Spleen (tissue), 11 donors: ENCODE measurements around the gene ADCK2. TPM values are rescaled to one million over a fixed set of nuclear protein-coding genes. Genes with fewer than 3 reads are reported as not detected.

Experiments
- DNase-seq: peaks from one replicate; pipeline ENCODE4 v3.0.0-alpha.2; 2020
- H3K27ac ChIP-seq, 8 donors: fragments of 200-600 bp; sonication (generic) in 7 of 8; 1 replicate in 4 of 8; 2 replicates in 4 of 8; pipeline versions ENCODE4 v1.5.0 to v1.8.0; 2016 to 2021; ENCODE audit warnings: inconsistent platforms in 4 of 8, mild to moderate bottlenecking in 4 of 8, moderate library complexity in 1 of 8
- H3K27me3 ChIP-seq, 7 donors: fragments of 200-600 bp; sonication (generic) in 6 of 7; replicated peaks in 1 of 7; 1 replicate in 4 of 7; 2 replicates in 3 of 7; pipeline versions ENCODE4 v1.5.0 to v1.8.0; 2016 to 2021; ENCODE audit warnings: inconsistent platforms in 3 of 7, mild to moderate bottlenecking in 1 of 7
- H3K36me3 ChIP-seq, 6 donors: fragments of 200-600 bp; sonication (generic) in 5 of 6; 1 replicate in 4 of 6; 2 replicates in 2 of 6; pipeline versions ENCODE4 v1.5.0 to v1.8.0; 2016 to 2021; ENCODE audit warnings: inconsistent platforms in 2 of 6
- H3K4me1 ChIP-seq, 6 donors: fragments of 200-600 bp; sonication (generic) in 5 of 6; 1 replicate in 3 of 6; 2 replicates in 3 of 6; pipeline versions ENCODE4 v1.5.0 to v1.8.0; 2016 to 2021; ENCODE audit warnings: inconsistent platforms in 3 of 6
- H3K4me3 ChIP-seq, 8 donors: fragments of 200-600 bp; sonication (generic) in 7 of 8; 1 replicate in 4 of 8; 2 replicates in 4 of 8; pipeline versions ENCODE4 v1.5.0 to v1.8.0; 2016 to 2021; ENCODE audit warnings: inconsistent platforms in 4 of 8, mild to moderate bottlenecking in 4 of 8, moderate library complexity in 2 of 8
- H3K9me3 ChIP-seq, 8 donors: fragments of 200-600 bp; sonication (generic) in 7 of 8; 1 replicate in 4 of 8; 2 replicates in 4 of 8; pipeline versions ENCODE4 v1.5.0 to v1.8.0; 2016 to 2021; ENCODE audit warnings: inconsistent platforms in 4 of 8
- CTCF ChIP-seq, 11 experiments: fragments of 200-600 bp in 7 of 11; fragments of 450-650 bp in 4 of 11; sonication (generic) in 4 of 11; IDR thresholded peaks in 8 of 11; conservative IDR thresholded peaks in 3 of 11; 1 replicate in 7 of 11; 2 replicates in 4 of 11; pipeline versions ENCODE4 v1.4.0 to v1.8.0; 2016 to 2021; ENCODE audit warnings: antibody characterized with exemption in 11 of 11, inconsistent platforms in 4 of 11, mild to moderate bottlenecking in 1 of 11
- POLR2A ChIP-seq, 3 donors: fragments of 450-650 bp; IDR thresholded peaks; one replicate each; pipeline ENCODE4 v1.5.1; 2017; ENCODE audit warnings: antibody characterized with exemption in 3 of 3, mild to moderate bottlenecking in 1 of 3
- POLR2AphosphoS5 ChIP-seq, 3 donors: sonication (generic); formaldehyde crosslinking; IDR thresholded peaks; one replicate each; pipeline ENCODE4 v1.5.1; 2017; ENCODE audit warnings: antibody characterized with exemption in 3 of 3
- WGBS, 5 donors: extraction: QIAGEN DNeasy Blood & Tissue Kit in 3 of 5; methylation state at CpG; one replicate each; pipeline versions ENCODE4 v1.1.5 to v1.1.7; 2013 to 2018; 5-methylcytosine and 5-hydroxymethylcytosine counted together
- intact Hi-C: fragments of 100-400 bp; cut with DNase I; formaldehyde crosslinking; loops from one replicate; pipeline ENCODE4 v1.15.0; 2023; ENCODE audit warnings: low total_unique reads
- polyA plus RNA-seq, 3 donors: library from polyadenylated mRNA; stranded (reverse); fragments of 200-250 nt; gene quantifications; one replicate each; pipeline ENCODE4 v1.2.1, GENCODE V29; 2013
- total RNA-seq, 7 donors: library from RNA; depleted of rRNA in 3 of 7; stranded (reverse); fragments of >200 nt in 3 of 7; fragmentation: NEBNext Ultra II Directional in 4 of 7; extraction: Animal tissue kit (Norgen Biotek cat#: 25700) in 4 of 7; gene quantifications; one replicate each; pipeline versions ENCODE4 v1.1.0 to v1.2.1, GENCODE V29; 2016 to 2021
- donor health status: healthy with polysubstance abuse.
- donor health status: DM: no; HTN: no; CAD: no; lungs with moderate emphysema.
- donor health status: DM: no; HTN: no; CAD: no.
- donor health status: Bipolar disorder and iron deficiency.
- donor health status: healthy.
- donor health status: DM: no; HTN: no; CAD: no.
- donor health status: DM: yes; HTN: yes; CAD: no.

ADCK2 gene
- total and polyA plus RNA-seq, 10 donors = 10.6 to 25.2 (median 18.5) TPM

- Histone ChIP-seq H3K9me3 (no peaks in the 10 kb centered on the region), H3K4me1 (peaks cover 0 to 19% (median 11%) of the 10 kb centered on the region in 6 donors), H3K4me3 (no peak overlapping the region), H3K36me3 (no peaks in the 10 kb centered on the region), H3K27me3 (no peaks in the 10 kb centered on the region), H3K27ac (no peak overlapping the region)
- DNase-seq = peak; percentile 37
- 70 to 83% (median 79%) methylated on average over 5 to 6 of the region's 6 CpGs for WGBS, 5 donors
- intact Hi-C loops = no loop called here
- TF ChIP-seq CTCF (IDR thresholded peaks at IDR 0.05 in 8 of 11, conservative IDR thresholded peaks at IDR 0.05 in 3 of 11) = no peak
- no peak for TF ChIP-seq POLR2A (IDR thresholded peaks at IDR 0.05)
- TF ChIP-seq POLR2AphosphoS5 (IDR thresholded peaks at IDR 0.05) = no peak
Measured at GRCh38 chr7:140649556-140650205, 23.1 kb upstream of the ADCK2 start.

GRCh38 chr7:140650367-140650766 lies 22.4 kb upstream of the ADCK2 start:
- intact Hi-C loops = no loop called here
- Histone ChIP-seq H3K9me3 (no peaks in the 10 kb centered on the region), H3K27ac (no peak overlapping the region), H3K4me3 (no peak overlapping the region), H3K27me3 (no peaks in the 10 kb centered on the region), H3K36me3 (no peaks in the 10 kb centered on the region), H3K4me1 (peaks cover 0 to 19% (median 11%) of the 10 kb centered on the region in 6 donors)
- 74 to 83% (median 78%) methylated on average over 12 of the region's 12 CpGs for WGBS, 5 donors
- TF ChIP-seq POLR2A (IDR thresholded peaks at IDR 0.05) (no peak), CTCF (IDR thresholded peaks at IDR 0.05 in 8 of 11, conservative IDR thresholded peaks at IDR 0.05 in 3 of 11) (no peak), POLR2AphosphoS5 (IDR thresholded peaks at IDR 0.05) (no peak)
- DNase-seq = peak; percentile 36

GRCh38 chr7:140653319-140654108 lies 19.2 kb upstream of the ADCK2 start:
- DNase-seq = peak; percentile 70
- Histone ChIP-seq H3K36me3 (no peaks in the 10 kb centered on the region), H3K27me3 (no peaks in the 10 kb centered on the region), H3K4me1 (peaks cover 10 to 32% (median 24%) of the 10 kb centered on the region in 6 donors), H3K4me3 (no peak overlapping the region), H3K9me3 (no peaks in the 10 kb centered on the region), H3K27ac (no peak overlapping the region)
- peak; percentile 58 to 88 (median 82) for TF ChIP-seq CTCF (IDR thresholded peaks at IDR 0.05 in 8 of 11, conservative IDR thresholded peaks at IDR 0.05 in 3 of 11)
- TF ChIP-seq POLR2AphosphoS5 (IDR thresholded peaks at IDR 0.05) = no peak
- WGBS, 5 donors = 29 to 31% (median 30%) methylated on average over 15 of the region's 15 CpGs
- intact Hi-C loops = loop anchor here (2.0 kb wide), 1 partner anchor 135 kb away; no protein-coding TSS in a partner anchor

- Histone ChIP-seq H3K27ac (no peak overlapping the region), H3K9me3 (no peaks in the 10 kb centered on the region), H3K27me3 (no peaks in the 10 kb centered on the region), H3K4me3 (no peak overlapping the region), H3K4me1 (peaks cover 10 to 32% (median 24%) of the 10 kb centered on the region in 6 donors), H3K36me3 (no peaks in the 10 kb centered on the region)
- 83 to 94% (median 84%) methylated on average over 2 of the region's 2 CpGs for WGBS, 5 donors
- DNase-seq = no peak
- TF ChIP-seq POLR2AphosphoS5 (IDR thresholded peaks at IDR 0.05) = no peak
- no peak for TF ChIP-seq CTCF (IDR thresholded peaks at IDR 0.05 in 8 of 11, conservative IDR thresholded peaks at IDR 0.05 in 3 of 11)
- TF ChIP-seq POLR2A (IDR thresholded peaks at IDR 0.05) = no peak
- intact Hi-C loops = no loop called here
Measured at GRCh38 chr7:140654109-140654387, 18.7 kb upstream of the ADCK2 start.
